Measurements from ENCODE around the gene KRT38.
A peak's percentile ranks its signal among the peaks of the same experiment; 100 is the strongest.

KRT38 gene

DNA sequence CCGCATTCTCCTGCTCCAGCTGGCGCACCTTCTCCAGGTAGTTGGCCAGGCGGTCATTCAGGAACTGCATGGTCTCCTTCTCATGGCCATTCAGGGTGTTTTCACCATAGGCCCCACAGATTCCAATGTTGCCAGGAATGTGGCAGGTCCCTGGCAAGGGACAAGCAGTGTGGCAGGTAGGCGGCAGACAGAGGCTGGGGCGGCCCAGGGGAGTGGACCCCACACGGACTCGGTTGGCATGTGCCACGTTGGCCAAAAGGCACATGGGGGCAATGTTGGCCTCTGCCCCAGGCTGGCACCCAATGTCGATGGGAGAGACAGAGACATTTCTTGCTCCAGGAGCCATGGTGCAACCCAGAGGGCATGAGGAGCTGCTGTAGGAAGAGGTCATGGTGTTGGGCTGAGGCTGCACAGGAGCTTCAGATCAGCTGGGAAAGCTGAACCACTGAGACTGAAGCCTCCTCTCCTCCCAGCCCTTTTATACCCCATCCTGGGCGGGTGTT lies at the start of gene KRT38:
Gene KRT38 (minus strand): TSS at position 453 of the 503 bp plus-strand sequence. CDS start 62 bp downstream, at position 391.
- no peak for DNase-seq (ENCODE audit: low read depth)

DNA sequence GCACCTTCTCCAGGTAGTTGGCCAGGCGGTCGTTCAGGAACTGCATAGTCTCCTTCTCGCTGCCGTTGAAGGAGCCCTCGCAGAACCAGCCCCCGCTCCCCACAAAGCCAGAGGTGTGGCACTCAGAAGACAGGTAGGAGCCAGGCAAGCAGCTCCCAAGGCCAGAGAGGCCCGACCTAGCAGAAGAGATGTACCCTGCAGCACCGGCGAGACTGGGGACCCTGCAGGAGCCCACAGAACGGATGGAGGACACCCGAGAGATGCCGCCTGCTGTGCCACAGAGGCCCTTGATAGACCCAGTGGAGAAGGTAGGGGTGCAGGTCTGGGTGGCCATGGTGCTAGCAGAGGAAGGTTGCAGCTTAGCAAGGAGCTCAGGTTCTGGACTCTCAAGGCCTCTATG lies 48.7 kb upstream of the KRT38 start, which contains the start of gene KRT36:
Gene KRT36 (minus strand): TSS at position 380 of the 400 bp plus-strand sequence. CDS start 46 bp downstream, at position 334.
- no peak for DNase-seq (ENCODE audit: low read depth)

DNA sequence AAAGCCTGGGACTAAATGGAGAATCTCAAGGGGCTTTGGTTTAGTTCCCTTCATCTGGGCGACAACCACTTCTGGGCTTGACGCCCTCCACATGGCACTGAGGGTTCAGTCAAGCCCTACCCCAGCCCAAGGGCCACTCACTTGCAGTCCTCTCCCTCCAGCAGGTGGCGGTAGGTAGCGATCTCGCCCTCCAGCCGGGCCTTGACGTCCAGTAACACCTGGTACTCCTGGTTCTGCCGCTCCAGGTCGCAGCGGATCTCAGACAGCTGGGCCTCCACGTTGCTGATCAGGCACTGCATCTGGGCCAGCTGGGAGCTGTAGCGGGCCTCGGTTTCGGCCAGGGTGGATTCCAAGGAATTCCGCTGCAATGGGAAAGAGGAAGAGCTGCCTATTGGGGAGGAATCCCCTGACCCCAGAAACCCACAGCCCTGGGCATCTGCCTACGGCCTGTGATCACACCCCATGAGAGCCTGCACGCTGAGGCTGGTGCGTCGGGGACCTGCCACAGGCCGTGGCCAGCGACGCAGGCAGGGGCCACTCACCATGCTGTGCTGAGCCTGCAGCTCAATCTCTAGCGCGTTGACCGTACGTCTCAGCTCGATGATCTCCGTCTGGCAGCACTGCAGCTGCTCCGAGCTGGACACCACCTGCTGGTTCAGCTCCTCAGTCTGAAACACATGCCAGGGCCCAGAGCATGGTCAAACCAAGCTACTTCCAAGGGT lies 46.2 kb upstream of the KRT38 start:
- no peak for DNase-seq (ENCODE audit: low read depth)

DNA sequence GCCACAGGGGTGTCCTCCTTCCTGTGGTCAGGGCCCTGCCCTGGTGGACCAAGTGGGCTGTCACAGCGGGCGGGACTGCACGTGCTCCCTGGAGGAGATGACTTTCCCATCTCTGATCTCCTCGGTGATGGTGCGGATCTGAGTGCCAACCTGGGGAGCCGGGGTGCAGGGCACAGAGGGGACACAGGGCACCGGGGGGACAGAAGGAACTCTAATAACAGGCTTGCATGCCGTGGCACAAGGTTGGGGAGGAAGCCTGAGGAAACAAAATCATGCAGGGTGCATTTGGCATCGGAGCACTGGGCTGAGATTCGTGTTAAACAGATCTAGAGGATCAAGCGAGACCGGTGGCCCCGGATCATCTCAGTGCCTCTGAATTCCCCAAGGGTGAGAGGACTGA lies 45.5 kb upstream of the KRT38 start:
- DNase-seq (ENCODE audit: low read depth) = no peak

GRCh38 chr17:41484920-41485904 lies 44.4 kb upstream of the KRT38 start:
- no peak for DNase-seq (ENCODE audit: low read depth)

DNA sequence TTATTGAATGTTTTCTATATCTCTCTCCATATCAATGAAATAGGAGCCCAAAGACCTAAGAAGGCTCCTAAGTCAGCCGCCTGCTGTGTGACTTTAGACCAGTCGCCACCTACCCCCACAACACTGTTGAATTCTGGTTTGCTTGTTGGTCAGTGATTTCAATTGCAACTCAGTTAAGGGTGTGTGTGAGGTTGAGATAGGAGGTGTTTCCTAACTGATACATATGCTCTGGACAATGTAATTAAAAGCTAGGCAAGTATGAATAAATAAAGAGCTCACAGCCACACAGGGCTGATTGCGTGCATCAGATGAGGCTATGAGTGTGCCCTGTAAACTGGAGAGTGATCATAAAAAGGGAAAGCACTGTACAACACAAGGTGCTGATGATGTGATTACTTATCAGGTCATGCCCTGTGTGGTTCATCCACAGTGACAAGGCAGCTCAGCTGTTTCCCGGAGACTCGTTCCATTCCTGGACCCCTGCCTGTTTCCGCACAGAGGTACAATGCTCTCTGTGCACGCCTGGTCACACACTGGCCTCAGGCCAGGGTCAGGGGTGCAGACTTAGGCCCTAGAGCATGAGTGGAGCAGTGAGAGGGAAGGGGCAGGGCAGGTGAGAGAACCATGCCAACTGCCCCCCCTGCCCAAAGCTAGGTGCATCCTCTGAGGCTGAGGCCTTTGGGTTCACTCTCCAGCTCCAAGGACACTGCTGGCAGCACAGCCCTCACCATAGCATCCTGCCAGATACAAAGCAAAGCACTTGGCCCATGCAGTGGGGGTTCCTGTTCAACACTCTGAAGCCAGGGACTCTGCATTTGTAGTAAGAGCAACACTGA lies 43.4 kb upstream of the KRT38 start:
- no peak for DNase-seq (ENCODE audit: low read depth)

DNA sequence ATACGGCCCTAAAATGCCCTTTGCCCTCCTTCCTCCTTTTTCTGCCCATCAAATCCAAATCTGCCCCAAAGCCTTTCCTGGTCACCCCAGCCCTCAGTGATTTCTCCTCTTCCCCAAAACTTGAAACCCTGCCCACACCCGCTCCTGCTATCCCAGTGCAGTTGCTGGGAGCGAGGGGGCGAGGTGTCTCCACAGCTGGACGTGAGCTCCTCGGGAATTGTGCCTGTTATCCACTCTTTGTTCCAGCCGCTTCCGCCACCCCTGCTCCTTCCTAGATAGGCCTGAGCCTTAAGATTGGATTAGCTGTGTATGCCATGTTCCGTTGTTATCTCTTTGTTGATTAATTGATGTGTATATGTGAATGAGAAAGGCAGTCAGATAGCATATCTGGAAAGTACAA lies 42.7 kb upstream of the KRT38 start:
- no peak for DNase-seq (ENCODE audit: low read depth)

GRCh38 chr17:41481036-41481435 lies 40.3 kb upstream of the KRT38 start, which contains the start of gene KRT35:
KRT35 (minus strand) TSS chr17:41481151; CDS start chr17:41481097, 54 bp downstream.
- DNase-seq (ENCODE audit: low read depth) = no peak

DNA sequence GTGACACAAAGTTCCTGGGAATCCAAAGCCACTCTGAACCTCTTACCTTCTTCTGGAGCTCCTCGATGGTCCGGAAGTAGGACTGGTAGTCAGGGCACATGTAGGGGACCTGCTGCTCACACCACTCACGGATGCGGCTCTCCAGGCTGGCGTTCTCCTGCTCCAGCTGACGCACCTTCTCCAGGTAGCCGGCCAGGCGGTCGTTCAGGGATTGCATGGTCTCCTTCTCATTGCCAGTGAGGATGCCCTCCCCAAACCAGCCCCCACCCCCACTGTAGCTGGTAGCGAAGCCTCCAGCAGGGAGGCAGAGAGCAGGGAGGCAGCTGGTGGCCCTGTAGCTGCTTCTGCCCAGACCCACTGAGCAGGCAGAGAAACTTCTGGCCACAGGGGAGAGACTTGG lies 39.8 kb upstream of the KRT38 start:
- DNase-seq (ENCODE audit: low read depth) = no peak

DNA sequence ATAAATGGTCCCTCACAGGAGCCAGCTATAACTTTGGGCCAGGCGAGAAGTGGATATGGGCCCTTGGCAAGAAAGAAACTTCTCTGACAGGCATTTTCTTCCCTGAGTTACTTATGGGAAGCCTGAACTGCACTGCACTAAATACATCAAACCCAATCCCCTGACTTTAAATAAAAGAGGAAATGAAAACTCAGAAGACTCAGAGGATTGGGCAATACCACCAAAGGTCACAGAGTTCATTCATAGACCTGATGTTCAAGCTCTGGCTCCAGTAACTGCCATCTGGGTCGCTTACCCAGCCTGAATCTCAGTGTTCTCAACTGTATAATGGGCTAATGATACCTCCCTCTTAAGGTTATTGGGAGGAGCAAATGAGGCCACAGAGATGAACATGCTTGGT lies 39.4 kb upstream of the KRT38 start:
- no peak for DNase-seq (ENCODE audit: low read depth)

- no peak for DNase-seq (ENCODE audit: low read depth)
Measured at GRCh38 chr17:41478237-41478636, 37.5 kb upstream of the KRT38 start.

DNA sequence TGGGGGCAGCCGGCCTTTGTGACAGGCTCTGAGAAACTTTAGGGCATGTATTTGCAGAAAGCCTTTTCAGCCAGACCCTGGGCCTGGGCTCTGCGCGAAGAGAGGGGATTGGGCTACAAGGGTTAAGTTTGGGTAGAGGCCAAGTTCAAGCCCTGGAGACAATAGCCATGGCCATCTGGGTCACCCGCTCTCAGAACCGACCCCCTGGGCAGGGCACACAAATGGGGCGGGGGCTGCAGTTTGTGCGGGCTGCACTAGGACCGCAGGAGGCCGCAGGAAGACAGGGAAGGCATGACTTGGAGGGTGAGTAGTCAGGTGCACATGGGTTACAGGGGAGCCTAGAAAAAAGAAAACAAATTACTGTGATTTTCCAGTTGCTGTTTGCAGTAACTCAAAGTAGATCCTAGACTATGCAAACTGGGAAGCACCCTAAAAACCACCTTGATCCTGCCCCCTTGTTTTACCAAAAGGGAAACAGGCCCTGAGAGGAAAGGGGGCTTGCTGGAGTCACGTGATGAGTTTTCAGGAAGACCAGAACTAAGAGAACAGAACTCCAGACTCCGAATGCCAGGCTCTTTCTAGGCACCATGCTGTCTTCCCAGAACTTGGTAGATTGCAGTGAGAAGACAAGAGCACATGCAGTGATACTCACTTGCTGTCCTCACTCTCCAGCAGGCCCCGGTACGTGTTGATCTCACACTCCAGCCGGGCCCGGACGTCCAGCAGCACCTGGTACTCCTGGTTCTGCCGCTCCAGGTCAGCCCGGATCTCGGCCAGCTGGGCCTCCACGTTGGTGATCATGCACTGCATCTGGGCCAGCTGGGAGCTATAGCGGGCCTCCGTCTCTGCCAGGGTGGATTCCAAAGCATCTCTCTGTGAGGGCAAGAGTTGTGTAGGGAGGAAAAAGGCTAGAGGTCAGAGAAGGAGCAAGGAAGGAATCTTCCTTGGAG lies 36.4 kb upstream of the KRT38 start:
- no peak for DNase-seq (ENCODE audit: low read depth)

GRCh38 chr17:41475421-41475820 lies 34.6 kb upstream of the KRT38 start:
- DNase-seq (ENCODE audit: low read depth) = no peak

- no peak for DNase-seq (ENCODE audit: low read depth)
Measured at GRCh38 chr17:41474863-41475262, 34.1 kb upstream of the KRT38 start.

GRCh38 chr17:41468346-41468745 lies 27.6 kb upstream of the KRT38 start:
- DNase-seq (ENCODE audit: low read depth) = no peak

DNA sequence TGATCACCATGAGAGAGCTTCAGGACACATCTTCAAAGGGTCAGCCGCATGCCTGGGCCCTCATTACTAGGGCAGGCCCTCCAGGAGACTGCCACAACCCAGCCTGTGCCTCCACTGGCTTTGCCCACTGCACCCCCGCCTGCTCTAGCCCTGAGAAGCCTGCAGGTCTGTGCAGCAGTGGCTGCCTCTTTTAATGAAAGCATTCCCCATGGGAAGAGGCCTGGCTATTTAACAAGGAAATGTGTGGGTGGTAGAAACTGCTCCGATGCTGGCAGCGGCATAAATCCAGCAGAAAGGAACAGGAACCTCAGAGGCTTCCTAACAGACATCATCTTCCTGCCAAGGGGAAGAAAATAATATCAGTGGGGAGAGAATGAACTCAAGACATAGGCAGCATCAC lies 26.8 kb upstream of the KRT38 start:
- DNase-seq (ENCODE audit: low read depth) = no peak

GRCh38 chr17:41466988-41467387 lies 26.2 kb upstream of the KRT38 start, which contains the start of gene KRT32:
KRT32 (minus strand) TSS chr17:41467386; CDS start chr17:41467325, 61 bp downstream.
- no peak for DNase-seq (ENCODE audit: low read depth)

GRCh38 chr17:41464682-41465081 lies 23.9 kb upstream of the KRT38 start:
- DNase-seq (ENCODE audit: low read depth) = peak; percentile 68

GRCh38 chr17:41464173-41464572 lies 23.4 kb upstream of the KRT38 start:
- no peak for DNase-seq (ENCODE audit: low read depth)

DNA sequence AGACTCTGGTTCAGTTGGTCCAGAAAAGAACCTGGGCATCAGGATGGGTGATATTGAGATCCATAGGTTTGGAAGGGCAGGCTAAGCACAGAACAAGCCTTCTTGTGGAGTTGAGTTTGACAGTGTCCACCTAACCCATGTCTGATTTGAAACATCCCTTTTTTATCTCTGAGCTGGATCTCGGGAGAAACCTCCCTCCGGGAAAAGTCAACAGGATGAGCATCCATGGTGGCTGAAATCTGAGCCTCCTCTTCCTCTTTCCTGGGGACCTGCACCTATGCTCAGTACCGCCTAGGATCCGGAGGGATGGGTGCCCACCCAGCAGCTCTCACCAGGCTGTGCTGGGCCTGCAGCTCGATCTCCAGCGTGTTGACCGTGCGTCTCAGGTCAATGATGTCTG lies 23.0 kb upstream of the KRT38 start:
- no peak for DNase-seq (ENCODE audit: low read depth)
